WI38 (cell line): ENCODE measurements around the gene STARD3.

Experiments used
- H3K4me3 ChIP-seq: 2 replicates; pipeline ENCODE4 v1.5.1; 2011; ENCODE audit warnings: low read depth, mild to moderate bottlenecking, control low read depth, low read length
- TF ChIP-seq, protein P1 (sequence below): IDR thresholded peaks from 2 replicates; pipeline ENCODE4 v1.5.1; 2012; ENCODE audit warnings: low read depth, mild to moderate bottlenecking, control low read depth, low read length

Gene STARD3

DNA sequence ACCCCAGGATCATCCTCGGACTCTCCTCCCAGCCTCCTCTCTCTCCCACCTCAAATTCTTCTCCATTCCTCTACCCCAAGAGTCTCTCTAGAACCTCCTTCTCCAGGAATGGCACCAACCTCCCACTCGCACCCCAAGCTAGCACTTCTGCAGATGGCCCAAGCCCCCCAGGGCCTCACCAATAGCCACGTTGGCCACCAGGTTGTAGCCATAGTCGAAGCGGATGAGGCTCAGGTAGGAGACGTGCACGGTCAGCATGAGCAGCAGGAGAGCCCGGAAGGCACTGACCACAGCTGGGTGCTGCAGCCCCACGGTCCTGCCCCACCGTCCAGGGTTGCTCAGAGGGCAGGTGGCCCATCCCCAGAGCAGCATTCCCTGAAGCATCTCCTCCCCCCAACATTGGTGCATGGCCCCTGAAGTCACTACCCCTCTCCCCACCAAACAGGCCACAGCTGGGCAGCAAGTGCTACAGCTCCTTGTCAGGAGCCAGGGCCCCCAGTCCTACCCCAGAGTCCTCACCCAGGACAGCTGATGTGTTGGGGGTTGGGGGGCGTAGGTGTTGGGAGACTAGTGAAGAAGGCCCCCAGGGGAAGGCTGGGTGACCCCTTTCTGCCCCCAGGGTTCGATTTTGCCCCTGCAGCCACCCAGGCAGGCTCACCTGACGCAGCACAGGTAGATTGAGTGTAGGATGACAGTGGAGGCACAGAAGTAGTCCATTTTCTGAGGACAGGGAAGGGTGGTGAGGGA lies 36.6 kb downstream of the STARD3 start:
- TF ChIP-seq, protein P1, sequence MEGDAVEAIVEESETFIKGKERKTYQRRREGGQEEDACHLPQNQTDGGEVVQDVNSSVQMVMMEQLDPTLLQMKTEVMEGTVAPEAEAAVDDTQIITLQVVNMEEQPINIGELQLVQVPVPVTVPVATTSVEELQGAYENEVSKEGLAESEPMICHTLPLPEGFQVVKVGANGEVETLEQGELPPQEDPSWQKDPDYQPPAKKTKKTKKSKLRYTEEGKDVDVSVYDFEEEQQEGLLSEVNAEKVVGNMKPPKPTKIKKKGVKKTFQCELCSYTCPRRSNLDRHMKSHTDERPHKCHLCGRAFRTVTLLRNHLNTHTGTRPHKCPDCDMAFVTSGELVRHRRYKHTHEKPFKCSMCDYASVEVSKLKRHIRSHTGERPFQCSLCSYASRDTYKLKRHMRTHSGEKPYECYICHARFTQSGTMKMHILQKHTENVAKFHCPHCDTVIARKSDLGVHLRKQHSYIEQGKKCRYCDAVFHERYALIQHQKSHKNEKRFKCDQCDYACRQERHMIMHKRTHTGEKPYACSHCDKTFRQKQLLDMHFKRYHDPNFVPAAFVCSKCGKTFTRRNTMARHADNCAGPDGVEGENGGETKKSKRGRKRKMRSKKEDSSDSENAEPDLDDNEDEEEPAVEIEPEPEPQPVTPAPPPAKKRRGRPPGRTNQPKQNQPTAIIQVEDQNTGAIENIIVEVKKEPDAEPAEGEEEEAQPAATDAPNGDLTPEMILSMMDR: no peak
- no peak overlapping the region for H3K4me3 ChIP-seq

DNA sequence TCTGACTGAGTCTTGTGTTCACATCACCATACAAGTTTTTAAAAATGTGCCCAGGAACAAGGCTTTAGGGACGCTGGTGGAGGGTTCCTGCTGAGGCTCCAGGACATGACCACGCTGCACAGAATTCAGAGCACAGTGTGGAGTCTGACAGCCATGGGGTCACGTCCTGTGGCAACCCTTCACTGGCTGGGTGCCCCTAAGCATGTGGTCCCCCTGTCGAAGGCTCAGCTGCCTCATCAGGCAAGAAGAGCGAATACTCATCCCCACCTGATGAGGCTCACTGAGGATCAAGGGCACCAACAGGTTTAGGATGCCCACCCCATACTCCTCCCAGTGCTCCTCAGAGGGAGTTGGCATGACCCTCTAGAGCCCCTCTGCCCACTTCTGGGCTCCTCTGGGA lies 37.2 kb downstream of the STARD3 start:
- TF ChIP-seq, protein P1: no peak
- no peak overlapping the region for H3K4me3 ChIP-seq

DNA sequence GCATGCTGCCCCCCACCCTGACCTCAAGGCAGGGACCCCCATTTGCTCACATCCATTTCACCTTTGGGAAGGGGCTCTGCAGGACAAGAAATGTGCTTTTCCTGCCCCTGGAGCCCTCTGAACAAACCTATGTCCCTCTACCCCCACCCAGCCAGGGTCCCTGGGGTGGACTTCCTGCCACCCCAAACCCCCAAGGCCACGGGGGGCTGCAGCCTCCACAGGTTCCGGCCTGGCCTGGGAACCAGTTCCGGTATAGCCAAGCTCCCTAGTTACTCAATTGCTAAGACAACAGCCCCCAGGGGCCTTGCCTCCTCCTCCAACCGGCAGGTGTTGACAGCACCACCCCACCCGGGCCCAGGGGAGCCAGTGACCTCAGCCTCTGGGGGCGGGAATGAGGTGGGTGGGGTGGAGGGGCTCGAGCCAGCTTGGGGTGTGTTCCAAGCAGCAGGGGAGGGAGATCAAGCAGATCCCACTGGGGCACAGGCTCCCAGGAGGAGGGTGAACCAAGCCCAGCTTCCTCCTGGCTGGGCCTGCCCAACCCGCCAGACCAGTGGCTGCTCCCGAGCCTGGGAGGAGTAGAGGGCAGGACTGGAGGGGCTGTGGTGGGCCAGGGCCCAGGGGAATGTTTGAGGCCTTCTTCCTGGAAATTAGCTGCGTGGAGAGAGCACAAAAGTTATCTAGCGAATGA lies 37.9 kb downstream of the STARD3 start:
- H3K4me3 ChIP-seq: no peak overlapping the region
- TF ChIP-seq, protein P1: no peak

DNA sequence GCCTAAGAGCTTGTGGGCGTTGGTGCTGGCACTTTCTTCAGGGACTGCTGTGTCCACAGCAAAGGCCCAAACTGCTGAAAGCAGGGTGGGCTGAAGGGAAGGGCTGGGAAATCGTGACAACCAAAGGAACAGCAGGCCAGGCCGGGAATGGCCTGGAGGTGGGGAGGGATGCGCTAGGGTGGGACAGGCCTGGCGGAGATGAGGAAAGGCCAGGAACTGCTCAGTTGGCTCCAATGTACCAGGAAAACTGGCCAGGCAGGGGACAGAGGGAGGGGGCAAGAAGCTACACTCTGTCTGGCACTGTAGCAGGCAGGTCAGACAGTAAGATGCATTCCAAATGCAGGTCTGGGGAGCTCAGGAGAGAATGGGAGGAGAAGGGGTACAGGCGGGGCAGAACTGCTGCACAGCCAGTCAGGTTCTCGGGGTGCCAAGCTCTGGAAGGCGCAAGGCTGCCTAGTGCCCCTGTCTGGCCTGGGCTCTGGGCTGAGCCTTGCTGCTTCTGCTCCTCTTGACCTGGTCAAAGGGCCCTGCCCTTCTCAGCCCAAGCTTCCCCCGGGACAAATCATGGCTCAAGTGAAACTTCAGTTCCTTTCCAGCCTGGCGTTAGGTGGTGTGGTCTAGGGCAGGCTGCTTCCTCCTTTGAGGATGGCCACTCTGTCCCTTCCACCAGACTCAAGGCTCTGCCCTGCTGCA lies 38.6 kb downstream of the STARD3 start:
- TF ChIP-seq, protein P1: no peak
- H3K4me3 ChIP-seq: no peak overlapping the region

DNA sequence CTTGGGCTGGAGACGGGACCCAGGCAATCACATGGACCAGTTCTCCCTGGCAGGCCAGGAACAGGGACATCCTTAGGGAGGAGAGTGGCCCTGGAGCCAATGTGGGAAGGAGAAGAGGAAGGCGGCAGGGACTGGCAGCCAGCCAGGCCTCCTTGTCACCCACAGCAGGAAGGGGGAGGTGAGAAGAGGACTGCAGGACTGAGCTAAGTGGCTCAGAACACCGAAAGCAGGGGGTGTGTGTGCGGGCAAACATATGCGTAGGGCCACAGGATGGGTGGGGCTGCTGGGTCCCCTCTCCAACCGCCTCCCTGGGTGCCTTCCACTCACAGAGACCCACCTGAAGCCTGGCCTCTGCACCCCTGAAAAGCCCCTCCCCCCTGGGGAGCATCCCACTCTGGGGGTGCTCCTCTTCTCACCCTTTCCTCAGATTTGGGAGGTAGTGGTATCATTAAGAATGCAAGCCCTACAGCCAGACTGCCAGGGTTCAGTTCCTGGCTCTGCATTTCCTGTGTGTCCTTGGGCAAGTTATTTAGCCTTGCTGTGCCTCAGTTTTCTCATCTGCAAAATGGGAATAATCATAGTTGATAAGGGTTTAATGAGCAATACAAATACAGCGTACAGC lies 39.4 kb downstream of the STARD3 start:
- TF ChIP-seq, protein P1: no peak

DNA sequence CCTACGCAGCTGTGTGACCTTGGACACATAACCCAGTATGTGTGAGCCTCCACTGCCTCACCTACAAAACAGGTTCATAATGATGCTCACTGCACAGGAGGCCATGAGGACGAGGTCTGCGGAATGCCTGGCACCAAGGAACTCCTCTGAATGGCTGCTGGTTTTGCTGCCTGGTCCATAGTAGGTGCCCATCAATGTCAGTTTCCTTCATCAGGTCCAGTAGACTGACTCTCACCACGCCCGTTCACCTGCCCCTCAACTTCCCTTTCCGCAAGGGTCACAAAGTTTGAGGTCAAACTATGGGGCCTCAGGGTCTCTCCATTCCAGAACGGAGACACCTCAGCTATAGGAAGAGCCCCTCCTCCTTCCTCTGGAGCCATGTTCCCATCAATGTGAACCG lies 40.1 kb downstream of the STARD3 start:
- TF ChIP-seq, protein P1: no peak

More for the DNA sequence above, 39.4 kb downstream of the STARD3 start:
- no peak overlapping the region for H3K4me3 ChIP-seq

More for the DNA sequence above, 40.1 kb downstream of the STARD3 start:
- no peak overlapping the region for H3K4me3 ChIP-seq
